ENCODE data around the gene PAAF1. TPM values are rescaled to one million over a fixed set of nuclear protein-coding genes. Genes with fewer than 3 reads are reported as not detected.

The PAAF1 gene
- total and polyA plus RNA-seq, 2 experiments from 2014 or later, result 13.6 to 18.1 TPM

GRCh38 chr11:73902303-73902702 is 25.5 kb downstream of the PAAF1 start (continued):
- TF ChIP-seq CTCF (conservative IDR thresholded peaks at IDR 0.05; ENCODE audit: low read depth in 2 of 2), result no peak
- TF ChIP-seq EZH2 (IDR thresholded peaks at IDR 0.05; ENCODE audit: low read depth, unreplicated experiment), result no peak
- TF ChIP-seq CREB1 (CRISPR knock-in tag; IDR thresholded peaks at IDR 0.05; ENCODE audit: low read depth), result no peak

GRCh38 chr11:73907191-73907590 is 30.4 kb downstream of the PAAF1 start:
- TF ChIP-seq EZH2phosphoT487 (IDR thresholded peaks at IDR 0.05; ENCODE audit: unreplicated experiment) (no peak), ZNF462 (CRISPR knock-in tag; IDR thresholded peaks at IDR 0.05) (no peak), ZNF331 (CRISPR knock-in tag; IDR thresholded peaks at IDR 0.05; ENCODE audit: low read depth) (no peak), NANOG (IDR thresholded peaks at IDR 0.05; ENCODE audit: borderline replicate concordance) (no peak), ZNF114 (CRISPR knock-in tag; IDR thresholded peaks at IDR 0.05) (no peak), CREB1 (CRISPR knock-in tag; IDR thresholded peaks at IDR 0.05; ENCODE audit: low read depth) (no peak), CTCF (conservative IDR thresholded peaks at IDR 0.05; ENCODE audit: low read depth in 2 of 2) (0 out of 4 replicates have a peak, but pooled peaks of 1 of the 2 experiments have one; percentile 10), JUNB (IDR thresholded peaks at IDR 0.05; ENCODE audit: unreplicated experiment) (no peak)
- Histone ChIP-seq H3K36me3 (ENCODE audit: insufficient read depth) (no peaks in the 10 kb centered on the region), H3K4me2 (no peak overlapping the region), H3K27me3 (ENCODE audit: insufficient read depth) (no peaks in the 10 kb centered on the region), H4K20me1 (replicated peaks; ENCODE audit: insufficient read depth) (no peaks in the 10 kb centered on the region), H2AFZ (no peak overlapping the region), H3K4me3 (no peak overlapping the region), H3K27ac (ENCODE audit: low read depth) (no peak overlapping the region), H3F3A (replicated peaks; ENCODE audit: low read depth) (no peaks in the 10 kb centered on the region), H3K79me2 (replicated peaks; ENCODE audit: insufficient read depth) (no peaks in the 10 kb centered on the region), H3K9me2 (ENCODE audit: insufficient read depth) (no peaks in the 10 kb centered on the region), H3K4me1 (ENCODE audit: insufficient read depth) (no peaks in the 10 kb centered on the region)
- Mint-ChIP-seq H3K36me3 (ENCODE audit: low read depth) (peaks cover 6% of the 10 kb centered on the region; the same call in 2 of the 3 replicates), H3K27ac (no peak overlapping the region), H3K9me3 (no peaks in the 10 kb centered on the region), H3K4me3 (no peak overlapping the region), H3K4me1 (no peaks in the 10 kb centered on the region), H3K27me3 (ENCODE audit: insufficient read depth, low read depth, poor library complexity) (no peaks in the 10 kb centered on the region)
- ATAC-seq (peak; percentile 75), DNase-seq (ENCODE audit: low spot score) (peak; percentile 9)
